ENCODE data around the gene ARFGEF2. TPM values are rescaled to one million over a fixed set of nuclear protein-coding genes. Genes with fewer than 3 reads are reported as not detected.
"Not testable (repeated sequence)": the region's sequence is repeated elsewhere in the genome, so short reads cannot be mapped to it uniquely, and the experiment has no call there.

ARFGEF2 gene
- total RNA-seq, 2 experiments from 2014 or later: 19.0 to 23.7 TPM

GRCh38 chr20:48936178-48936577, 14.7 kb downstream of the ARFGEF2 start:
- H3K27me3 Mint-ChIP-seq; H3K36me3 Mint-ChIP-seq; ATAC-seq; H3K27ac Mint-ChIP-seq; CTCF ChIA-PET; DNase-seq; H3K4me3 Mint-ChIP-seq; H3K9me3 Mint-ChIP-seq (ENCODE audit: low read depth): not testable (repeated sequence)
- H3K4me1 Mint-ChIP-seq: peaks cover 18% of the 10 kb centered on the region

- H3K27me3 Mint-ChIP-seq: no peaks in the 10 kb centered on the region
- H3K36me3 Mint-ChIP-seq: peaks cover 6% of the 10 kb centered on the region
- CTCF ChIA-PET: no interaction called here
Measured at GRCh38 chr20:48937674-48938073, 16.2 kb downstream of the ARFGEF2 start.

GRCh38 chr20:48938670-48939069, 17.2 kb downstream of the ARFGEF2 start:
- Mint-ChIP-seq H3K4me3 (no peak overlapping the region), H3K9me3 (ENCODE audit: low read depth) (no peaks in the 10 kb centered on the region), H3K4me1 (peaks cover 18% of the 10 kb centered on the region), H3K27ac (no peak overlapping the region), H3K36me3 (peaks cover 12% of the 10 kb centered on the region), H3K27me3 (no peaks in the 10 kb centered on the region)
- CTCF ChIA-PET: no interaction called here
- ATAC-seq (no peak), DNase-seq (no peak)

More at GRCh38 chr20:48937674-48938073, 16.2 kb downstream of the ARFGEF2 start:
- Mint-ChIP-seq H3K4me3 (no peak overlapping the region), H3K27ac (no peak overlapping the region), H3K9me3 (ENCODE audit: low read depth) (no peaks in the 10 kb centered on the region), H3K4me1 (peaks cover 18% of the 10 kb centered on the region)
- DNase-seq (no peak), ATAC-seq (no peak)

- H3K9me3 Mint-ChIP-seq (ENCODE audit: low read depth): no peaks in the 10 kb centered on the region
- ATAC-seq (no peak), DNase-seq (no peak)
- H3K4me3 Mint-ChIP-seq: no peak overlapping the region
- H3K27me3 Mint-ChIP-seq: no peaks in the 10 kb centered on the region
- CTCF ChIA-PET: no interaction called here
- peaks cover 10% of the 10 kb centered on the region for H3K4me1 Mint-ChIP-seq
- H3K36me3 Mint-ChIP-seq: peaks cover 9% of the 10 kb centered on the region
- no peak overlapping the region for H3K27ac Mint-ChIP-seq
Measured at GRCh38 chr20:48940170-48940569, 18.7 kb downstream of the ARFGEF2 start.

- CTCF ChIA-PET: interaction anchor here (1.6 kb wide), 1 partner anchor 284 kb away, joined by 3 read pairs; no protein-coding TSS in a partner anchor
- H3K27me3 Mint-ChIP-seq: no peaks in the 10 kb centered on the region
- H3K27ac Mint-ChIP-seq: no peak overlapping the region
- H3K9me3 Mint-ChIP-seq (ENCODE audit: low read depth): no peaks in the 10 kb centered on the region
- H3K4me1 Mint-ChIP-seq: peaks cover 10% of the 10 kb centered on the region
- H3K36me3 Mint-ChIP-seq: peaks cover 11% of the 10 kb centered on the region
- H3K4me3 Mint-ChIP-seq: no peak overlapping the region
- DNase-seq (no peak), ATAC-seq (no peak)
Measured at GRCh38 chr20:48941467-48941866, 20.0 kb downstream of the ARFGEF2 start.

GRCh38 chr20:48942730-48943129, 21.2 kb downstream of the ARFGEF2 start:
- H3K27ac Mint-ChIP-seq: no peak overlapping the region
- H3K4me1 Mint-ChIP-seq: peaks cover 10% of the 10 kb centered on the region
- ATAC-seq (no peak), DNase-seq (no peak)
- CTCF ChIA-PET: interaction anchor here (1.6 kb wide), 1 partner anchor 285 kb away, joined by 3 read pairs; no protein-coding TSS in a partner anchor
- H3K36me3 Mint-ChIP-seq: peaks cover 11% of the 10 kb centered on the region
- no peaks in the 10 kb centered on the region for H3K27me3 Mint-ChIP-seq
- no peaks in the 10 kb centered on the region for H3K9me3 Mint-ChIP-seq (ENCODE audit: low read depth)
- no peak overlapping the region for H3K4me3 Mint-ChIP-seq

- H3K36me3 Mint-ChIP-seq: peaks cover 11% of the 10 kb centered on the region
- no peak for DNase-seq
- CTCF ChIA-PET: no interaction called here
Measured at GRCh38 chr20:48944663-48945297, 23.3 kb downstream of the ARFGEF2 start.

GRCh38 chr20:48945840-48946514, 24.5 kb downstream of the ARFGEF2 start:
- DNase-seq: no peak

More at GRCh38 chr20:48944663-48945297, 23.3 kb downstream of the ARFGEF2 start:
- no peak overlapping the region for H3K4me3 Mint-ChIP-seq
- peaks cover 3% of the 10 kb centered on the region for H3K4me1 Mint-ChIP-seq
- ATAC-seq: no peak
- H3K27me3 Mint-ChIP-seq: no peaks in the 10 kb centered on the region
- H3K9me3 Mint-ChIP-seq (ENCODE audit: low read depth): no peaks in the 10 kb centered on the region
- no peak overlapping the region for H3K27ac Mint-ChIP-seq

GRCh38 chr20:48948612-48949011, 27.1 kb downstream of the ARFGEF2 start:
- DNase-seq (no peak), ATAC-seq (no peak)
- Mint-ChIP-seq H3K4me3 (no peak overlapping the region), H3K36me3 (peaks cover 15% of the 10 kb centered on the region), H3K9me3 (ENCODE audit: low read depth) (no peaks in the 10 kb centered on the region), H3K27ac (no peak overlapping the region), H3K4me1 (no peaks in the 10 kb centered on the region), H3K27me3 (no peaks in the 10 kb centered on the region)
- CTCF ChIA-PET: no interaction called here

More at GRCh38 chr20:48945840-48946514, 24.5 kb downstream of the ARFGEF2 start:
- Mint-ChIP-seq H3K36me3 (peaks cover 13% of the 10 kb centered on the region), H3K9me3 (ENCODE audit: low read depth) (no peaks in the 10 kb centered on the region), H3K27me3 (no peaks in the 10 kb centered on the region), H3K27ac (no peak overlapping the region), H3K4me3 (no peak overlapping the region), H3K4me1 (no peaks in the 10 kb centered on the region)
- CTCF ChIA-PET: interaction anchor here (0.5 to 1.0 kb wide), 2 partner anchors 17 to 279 kb away, joined by 3 to 5 read pairs; no protein-coding TSS in a partner anchor
- no peak for ATAC-seq

GRCh38 chr20:48949304-48950170, 28.0 kb downstream of the ARFGEF2 start:
- Mint-ChIP-seq H3K27me3 (no peaks in the 10 kb centered on the region), H3K4me3 (no peak overlapping the region), H3K9me3 (ENCODE audit: low read depth) (no peaks in the 10 kb centered on the region), H3K4me1 (no peaks in the 10 kb centered on the region), H3K36me3 (peaks cover 20% of the 10 kb centered on the region), H3K27ac (no peak overlapping the region)
- DNase-seq (no peak), ATAC-seq (no peak)
- CTCF ChIA-PET: no interaction called here

GRCh38 chr20:48951041-48951440, 29.5 kb downstream of the ARFGEF2 start:
- Mint-ChIP-seq H3K27ac (no peak overlapping the region), H3K36me3 (peaks cover 25% of the 10 kb centered on the region), H3K27me3 (no peaks in the 10 kb centered on the region), H3K9me3 (ENCODE audit: low read depth) (no peaks in the 10 kb centered on the region), H3K4me1 (no peaks in the 10 kb centered on the region), H3K4me3 (no peak overlapping the region)
- CTCF ChIA-PET: no interaction called here
- DNase-seq (no peak), ATAC-seq (no peak)

- ATAC-seq (no peak), DNase-seq (no peak)
- Mint-ChIP-seq H3K9me3 (ENCODE audit: low read depth) (no peaks in the 10 kb centered on the region), H3K36me3 (peaks cover 31% of the 10 kb centered on the region), H3K27ac (no peak overlapping the region), H3K27me3 (no peaks in the 10 kb centered on the region), H3K4me1 (no peaks in the 10 kb centered on the region), H3K4me3 (no peak overlapping the region)
- CTCF ChIA-PET: interaction anchor here (0.7 kb wide), 1 partner anchor 1247 kb away, joined by 5 read pairs; no protein-coding TSS in a partner anchor
Measured at GRCh38 chr20:48951646-48952045, 30.1 kb downstream of the ARFGEF2 start.

- H3K4me1 Mint-ChIP-seq: no peaks in the 10 kb centered on the region
- H3K27me3 Mint-ChIP-seq: no peaks in the 10 kb centered on the region
- H3K27ac Mint-ChIP-seq: no peak overlapping the region
- H3K9me3 Mint-ChIP-seq (ENCODE audit: low read depth): no peaks in the 10 kb centered on the region
- peaks cover 38% of the 10 kb centered on the region for H3K36me3 Mint-ChIP-seq
- no peak overlapping the region for H3K4me3 Mint-ChIP-seq
- no peak for DNase-seq
- ATAC-seq: no peak
- CTCF ChIA-PET: no interaction called here
Measured at GRCh38 chr20:48952656-48953055, 31.1 kb downstream of the ARFGEF2 start.
